ENCODE data around the gene SGCA. TPM values are rescaled to one million over a fixed set of nuclear protein-coding genes. Genes with fewer than 3 reads are reported as not detected.

SGCA gene
- total and polyA plus RNA-seq, 9 of the 15 experiments (the other 6 are each of a cell fraction or from before 2014, with no cell fraction given): not detected

GRCh38 chr17:50145532-50146229 lies 20.1 kb upstream of the SGCA start:
- Histone ChIP-seq H4K20me1 (replicated peaks; ENCODE audit: control insufficient read depth, insufficient read depth, low read length) (peaks cover 14% of the 10 kb centered on the region), H3K79me2 (ENCODE audit: control insufficient read depth, insufficient read depth, low read length) (peaks cover 83% of the 10 kb centered on the region), H3K27ac (ENCODE audit: extremely low read depth, low read depth, low read length) (no peak overlapping the region), H2AFZ (ENCODE audit: low read depth, low read length) (no peak overlapping the region), H3K9me3 (replicated peaks; ENCODE audit: control insufficient read depth, insufficient read depth, low read depth, low read length) (no peaks in the 10 kb centered on the region), H3K9ac (ENCODE audit: insufficient read depth in 1 of 2, low read depth in 2 of 2, low read length in 2 of 2) (peak overlapping the region in 1 of 2 experiments; percentile 97; a peak in 2 of 4 replicates), H3K36me3 (ENCODE audit: control insufficient read depth, insufficient read depth, low read length) (peaks cover 73% of the 10 kb centered on the region), H3K9me1 (ENCODE audit: control insufficient read depth, insufficient read depth, low read length) (peaks cover 14% of the 10 kb centered on the region), H3K27me3 (ENCODE audit: control insufficient read depth in 2 of 2, insufficient read depth in 2 of 2, low read length in 2 of 2) (no peaks in the 10 kb centered on the region), H3K4me3 (no peak overlapping the region), H3K4me1 (replicated peaks in 1 of 2; ENCODE audit: control insufficient read depth in 2 of 2, insufficient read depth in 2 of 2, low read length in 2 of 2) (peaks cover 20 to 65% of the 10 kb centered on the region in 2 experiments; a peak in 4 of 5 replicates), H3K4me2 (ENCODE audit: insufficient read depth, low read length) (no peak overlapping the region)
- intact Hi-C loops (cut with micrococcal nuclease): no loop called here
- in situ Hi-C loops (cut with MboI): no loop called here
- TF ChIP-seq ZNF609 (CRISPR knock-in tag; IDR thresholded peaks at IDR 0.05; ENCODE audit: borderline replicate concordance) (no peak), RBBP5 (IDR thresholded peaks at IDR 0.05; ENCODE audit: borderline replicate concordance, insufficient read depth, low read length, poor library complexity, severe bottlenecking) (peak; percentile 11), RBFOX2 (IDR thresholded peaks at IDR 0.05; ENCODE audit: low read depth, low read length) (0 out of 2 replicates have a peak, but pooled peaks have one; percentile 10), KDM5B (IDR thresholded peaks at IDR 0.05; ENCODE audit: insufficient replicate concordance, low read depth, low read length) (no peak), NFXL1 (CRISPR knock-in tag; IDR thresholded peaks at IDR 0.05) (no peak), NR2C1 (IDR thresholded peaks at IDR 0.05) (no peak), NR2C1 (tag; IDR thresholded peaks at IDR 0.05) (no peak), NCOA2 (IDR thresholded peaks at IDR 0.05; ENCODE audit: partially characterized antibody in 2 of 2) (no peak)
- TF ChIP-seq, protein P1, sequence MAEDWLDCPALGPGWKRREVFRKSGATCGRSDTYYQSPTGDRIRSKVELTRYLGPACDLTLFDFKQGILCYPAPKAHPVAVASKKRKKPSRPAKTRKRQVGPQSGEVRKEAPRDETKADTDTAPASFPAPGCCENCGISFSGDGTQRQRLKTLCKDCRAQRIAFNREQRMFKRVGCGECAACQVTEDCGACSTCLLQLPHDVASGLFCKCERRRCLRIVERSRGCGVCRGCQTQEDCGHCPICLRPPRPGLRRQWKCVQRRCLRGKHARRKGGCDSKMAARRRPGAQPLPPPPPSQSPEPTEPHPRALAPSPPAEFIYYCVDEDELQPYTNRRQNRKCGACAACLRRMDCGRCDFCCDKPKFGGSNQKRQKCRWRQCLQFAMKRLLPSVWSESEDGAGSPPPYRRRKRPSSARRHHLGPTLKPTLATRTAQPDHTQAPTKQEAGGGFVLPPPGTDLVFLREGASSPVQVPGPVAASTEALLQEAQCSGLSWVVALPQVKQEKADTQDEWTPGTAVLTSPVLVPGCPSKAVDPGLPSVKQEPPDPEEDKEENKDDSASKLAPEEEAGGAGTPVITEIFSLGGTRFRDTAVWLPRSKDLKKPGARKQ (CRISPR knock-in tag; IDR thresholded peaks at IDR 0.05): no peak
- DNase-seq (ENCODE audit: extremely low read depth in 1 of 4, low spot score in 3 of 4): no peak
- ChIA-PET CTCF (ENCODE audit: low intra/inter-chr PET ratio) (no interaction called here), POLR2A (interaction anchor here (0.7 to 2.0 kb wide), 3 partner anchors 9 to 129 kb away, joined by 3 to 6 read pairs (median 5); no protein-coding TSS in a partner anchor)
- WGBS (ENCODE audit: insufficient coverage, low coverage, missing lambda C conversion rate): 68% methylated on average over 5 of the region's 11 CpGs
- ATAC-seq: no peak
- no peak for FAIRE-seq
- no TSS peak for BruUV-seq (replicated peaks)
